K562 (cell line): Measurements from ENCODE around the gene SKOR1. TPM values are rescaled to one million over a fixed set of nuclear protein-coding genes. Genes with fewer than 3 reads are reported as not detected.
A peak's percentile ranks its signal among the peaks of the same experiment; 100 is the strongest.

ENCODE experiments used
- BRD4 ChIP-seq: fragments of 200-600 bp; sonication (generic); IDR thresholded peaks from 2 replicates; pipeline ENCODE4 v1.6.1; 2017; ENCODE audit warnings: inconsistent platforms
- MEF2A ChIP-seq: IDR thresholded peaks from 2 replicates; pipeline ENCODE4 v1.6.1; 2011; ENCODE audit warnings: low read depth, mild to moderate bottlenecking, low read length, moderate library complexity; ENCODE audit not compliant: control insufficient read depth
- RBM14 ChIP-seq: fragments of 200-400 bp; formaldehyde crosslinking; IDR thresholded peaks from 2 replicates; pipeline ENCODE4 v1.6.1; 2018; ENCODE audit warnings: low read depth, mild to moderate bottlenecking, low read length, moderate library complexity, borderline replicate concordance; ENCODE audit not compliant: insufficient read depth
- SRSF7 ChIP-seq: fragments of 200-400 bp; formaldehyde crosslinking; optimal IDR thresholded peaks from 2 replicates; pipeline ENCODE3; 2017; ENCODE audit warnings: mild to moderate bottlenecking, low read depth, low read length
- SUPT5H ChIP-seq: fragments of 450-650 bp; IDR thresholded peaks from 2 replicates; pipeline ENCODE4 v1.6.1; 2016
- XRCC3 ChIP-seq: fragments of 450-650 bp; IDR thresholded peaks from 2 replicates; pipeline ENCODE4 v1.6.1; 2017; ENCODE audit warnings: mild to moderate bottlenecking, moderate library complexity
- ZNF12 ChIP-seq: sonication (generic); formaldehyde crosslinking; IDR thresholded peaks from 2 replicates; pipeline ENCODE4 v1.4.0; 2020; ENCODE audit warnings: mild to moderate bottlenecking, missing genetic modification reagents
- ZNF143 ChIP-seq: sonication (generic); formaldehyde crosslinking; IDR thresholded peaks from 2 replicates; pipeline ENCODE4 v1.9.0; 2022; ENCODE audit warnings: mild to moderate bottlenecking, missing genetic modification reagents
- ZNF24 ChIP-seq: fragments of 450-650 bp; IDR thresholded peaks from 2 replicates; pipeline ENCODE4 v1.6.1; 2016
- polyA plus RNA-seq, 8 experiments: library from polyadenylated mRNA; depleted of rRNA in 4 of 8; stranded (reverse) in 5 of 8; unstranded in 3 of 8; fragments of >200 nt; fragmentation: Nextera tagmentation in 2 of 8; fragmentation: Illumina TruSeq in 1 of 8; extraction: Ambion mirVana in 2 of 8; extraction: Trizol in 1 of 8; gene quantifications; 2 replicates each; pipeline versions ENCODE4 v1.2.1 to v1.2.3, GENCODE V29; 2011 to 2014; ENCODE audit warnings: inconsistent platforms in 1 of 8, missing spikeins in 1 of 8
- total RNA-seq, 7 experiments: library from RNA; depleted of rRNA in 6 of 7; stranded (reverse); fragments of >200 nt in 6 of 7; fragmentation: Illumina TruSeq in 2 of 7; extraction: Trizol in 2 of 7; gene quantifications; 2 replicates each; pipeline versions ENCODE4 v1.2.1 to v1.2.3, GENCODE V29; 2011 to 2021; ENCODE audit warnings: low replicate concordance in 1 of 7
- TF ChIP-seq, protein P1 (sequence below): fragments of 450-650 bp; formaldehyde crosslinking; IDR thresholded peaks from 2 replicates; pipeline ENCODE4 v1.4.0; 2022; ENCODE audit warnings: missing genetic modification characterization
- TF ChIP-seq, protein P2 (sequence below): fragments of 150-350 bp; conservative IDR thresholded peaks from 2 replicates; pipeline ENCODE4 v1.6.1; 2014; ENCODE audit warnings: low read length
- TF ChIP-seq, protein P3 (sequence below), 2 experiments: fragments of 450-650 bp in 1 of 2; sonication (generic) in 1 of 2; formaldehyde crosslinking in 1 of 2; IDR thresholded peaks; 2 replicates each; pipeline versions ENCODE4 v1.7.1 to v1.9.0; 2016 to 2022; ENCODE audit warnings: inconsistent platforms in 1 of 2, mild to moderate bottlenecking in 1 of 2, missing genetic modification reagents in 1 of 2
- TF ChIP-seq, protein P4 (sequence below): fragments of 450-650 bp; formaldehyde crosslinking; IDR thresholded peaks from 2 replicates; pipeline ENCODE4 v1.4.0; 2020; ENCODE audit warnings: mild to moderate bottlenecking, mixed read lengths

SKOR1 gene
- total and polyA plus RNA-seq, 9 of the 15 experiments (the other 6 are each of a cell fraction or from before 2014, with no cell fraction given), result 0.04 to 0.41 (median 0.09) TPM; not detected in 3

DNA sequence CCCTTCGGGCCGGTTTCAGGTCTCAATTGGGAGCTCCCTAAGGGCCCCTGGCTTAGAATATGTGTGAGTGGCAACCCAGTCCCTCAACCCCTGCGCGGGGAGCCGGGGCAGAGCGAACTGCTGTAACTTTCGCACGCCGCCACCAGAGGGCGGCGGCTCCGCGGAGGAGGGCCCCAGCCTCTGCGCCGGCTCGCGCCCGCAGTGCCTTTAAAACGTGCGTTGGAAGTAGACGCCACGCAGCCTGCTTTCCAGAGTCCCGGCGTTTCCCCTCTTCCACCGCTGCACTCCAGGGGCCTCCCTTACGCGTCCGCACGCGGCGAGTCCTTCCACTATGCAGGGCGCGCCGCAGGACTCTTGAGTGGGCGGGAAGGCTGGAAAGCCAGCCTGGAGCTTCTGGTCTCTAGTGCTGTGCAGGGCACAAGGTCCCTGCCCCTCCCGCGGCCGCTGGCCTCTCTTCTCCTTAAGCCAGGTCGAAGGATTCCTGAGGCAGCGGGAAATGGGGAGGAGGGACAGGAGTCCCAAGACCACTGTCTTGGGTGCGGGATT lies 38.2 kb downstream of the SKOR1 start (continued):
- TF ChIP-seq, protein P1, sequence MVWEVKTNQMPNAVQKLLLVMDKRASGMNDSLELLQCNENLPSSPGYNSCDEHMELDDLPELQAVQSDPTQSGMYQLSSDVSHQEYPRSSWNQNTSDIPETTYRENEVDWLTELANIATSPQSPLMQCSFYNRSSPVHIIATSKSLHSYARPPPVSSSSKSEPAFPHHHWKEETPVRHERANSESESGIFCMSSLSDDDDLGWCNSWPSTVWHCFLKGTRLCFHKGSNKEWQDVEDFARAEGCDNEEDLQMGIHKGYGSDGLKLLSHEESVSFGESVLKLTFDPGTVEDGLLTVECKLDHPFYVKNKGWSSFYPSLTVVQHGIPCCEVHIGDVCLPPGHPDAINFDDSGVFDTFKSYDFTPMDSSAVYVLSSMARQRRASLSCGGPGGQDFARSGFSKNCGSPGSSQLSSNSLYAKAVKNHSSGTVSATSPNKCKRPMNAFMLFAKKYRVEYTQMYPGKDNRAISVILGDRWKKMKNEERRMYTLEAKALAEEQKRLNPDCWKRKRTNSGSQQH (CRISPR knock-in tag), result no peak
- no peak for TF ChIP-seq SRSF7
- TF ChIP-seq, protein P2, sequence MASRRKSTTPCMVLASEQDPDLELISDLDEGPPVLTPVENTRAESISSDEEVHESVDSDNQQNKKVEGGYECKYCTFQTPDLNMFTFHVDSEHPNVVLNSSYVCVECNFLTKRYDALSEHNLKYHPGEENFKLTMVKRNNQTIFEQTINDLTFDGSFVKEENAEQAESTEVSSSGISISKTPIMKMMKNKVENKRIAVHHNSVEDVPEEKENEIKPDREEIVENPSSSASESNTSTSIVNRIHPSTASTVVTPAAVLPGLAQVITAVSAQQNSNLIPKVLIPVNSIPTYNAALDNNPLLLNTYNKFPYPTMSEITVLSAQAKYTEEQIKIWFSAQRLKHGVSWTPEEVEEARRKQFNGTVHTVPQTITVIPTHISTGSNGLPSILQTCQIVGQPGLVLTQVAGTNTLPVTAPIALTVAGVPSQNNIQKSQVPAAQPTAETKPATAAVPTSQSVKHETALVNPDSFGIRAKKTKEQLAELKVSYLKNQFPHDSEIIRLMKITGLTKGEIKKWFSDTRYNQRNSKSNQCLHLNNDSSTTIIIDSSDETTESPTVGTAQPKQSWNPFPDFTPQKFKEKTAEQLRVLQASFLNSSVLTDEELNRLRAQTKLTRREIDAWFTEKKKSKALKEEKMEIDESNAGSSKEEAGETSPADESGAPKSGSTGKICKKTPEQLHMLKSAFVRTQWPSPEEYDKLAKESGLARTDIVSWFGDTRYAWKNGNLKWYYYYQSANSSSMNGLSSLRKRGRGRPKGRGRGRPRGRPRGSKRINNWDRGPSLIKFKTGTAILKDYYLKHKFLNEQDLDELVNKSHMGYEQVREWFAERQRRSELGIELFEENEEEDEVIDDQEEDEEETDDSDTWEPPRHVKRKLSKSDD, result no peak
- TF ChIP-seq ZNF143 (CRISPR knock-in tag), result 0 out of 2 replicates have a peak, but pooled peaks have one; percentile 33
- TF ChIP-seq ZNF12 (CRISPR knock-in tag), result 0 out of 2 replicates have a peak, but pooled peaks have one; percentile 24
- no peak for TF ChIP-seq MEF2A
- TF ChIP-seq, protein P3, sequence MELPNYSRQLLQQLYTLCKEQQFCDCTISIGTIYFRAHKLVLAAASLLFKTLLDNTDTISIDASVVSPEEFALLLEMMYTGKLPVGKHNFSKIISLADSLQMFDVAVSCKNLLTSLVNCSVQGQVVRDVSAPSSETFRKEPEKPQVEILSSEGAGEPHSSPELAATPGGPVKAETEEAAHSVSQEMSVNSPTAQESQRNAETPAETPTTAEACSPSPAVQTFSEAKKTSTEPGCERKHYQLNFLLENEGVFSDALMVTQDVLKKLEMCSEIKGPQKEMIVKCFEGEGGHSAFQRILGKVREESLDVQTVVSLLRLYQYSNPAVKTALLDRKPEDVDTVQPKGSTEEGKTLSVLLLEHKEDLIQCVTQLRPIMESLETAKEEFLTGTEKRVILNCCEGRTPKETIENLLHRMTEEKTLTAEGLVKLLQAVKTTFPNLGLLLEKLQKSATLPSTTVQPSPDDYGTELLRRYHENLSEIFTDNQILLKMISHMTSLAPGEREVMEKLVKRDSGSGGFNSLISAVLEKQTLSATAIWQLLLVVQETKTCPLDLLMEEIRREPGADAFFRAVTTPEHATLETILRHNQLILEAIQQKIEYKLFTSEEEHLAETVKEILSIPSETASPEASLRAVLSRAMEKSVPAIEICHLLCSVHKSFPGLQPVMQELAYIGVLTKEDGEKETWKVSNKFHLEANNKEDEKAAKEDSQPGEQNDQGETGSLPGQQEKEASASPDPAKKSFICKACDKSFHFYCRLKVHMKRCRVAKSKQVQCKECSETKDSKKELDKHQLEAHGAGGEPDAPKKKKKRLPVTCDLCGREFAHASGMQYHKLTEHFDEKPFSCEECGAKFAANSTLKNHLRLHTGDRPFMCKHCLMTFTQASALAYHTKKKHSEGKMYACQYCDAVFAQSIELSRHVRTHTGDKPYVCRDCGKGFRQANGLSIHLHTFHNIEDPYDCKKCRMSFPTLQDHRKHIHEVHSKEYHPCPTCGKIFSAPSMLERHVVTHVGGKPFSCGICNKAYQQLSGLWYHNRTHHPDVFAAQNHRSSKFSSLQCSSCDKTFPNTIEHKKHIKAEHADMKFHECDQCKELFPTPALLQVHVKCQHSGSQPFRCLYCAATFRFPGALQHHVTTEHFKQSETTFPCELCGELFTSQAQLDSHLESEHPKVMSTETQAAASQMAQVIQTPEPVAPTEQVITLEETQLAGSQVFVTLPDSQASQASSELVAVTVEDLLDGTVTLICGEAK (IDR thresholded peaks at IDR 0.05), result no peak
- TF ChIP-seq, protein P3 (CRISPR knock-in tag; IDR thresholded peaks at IDR 0.05), result no peak
- no peak for TF ChIP-seq RBM14
- TF ChIP-seq, protein P4, sequence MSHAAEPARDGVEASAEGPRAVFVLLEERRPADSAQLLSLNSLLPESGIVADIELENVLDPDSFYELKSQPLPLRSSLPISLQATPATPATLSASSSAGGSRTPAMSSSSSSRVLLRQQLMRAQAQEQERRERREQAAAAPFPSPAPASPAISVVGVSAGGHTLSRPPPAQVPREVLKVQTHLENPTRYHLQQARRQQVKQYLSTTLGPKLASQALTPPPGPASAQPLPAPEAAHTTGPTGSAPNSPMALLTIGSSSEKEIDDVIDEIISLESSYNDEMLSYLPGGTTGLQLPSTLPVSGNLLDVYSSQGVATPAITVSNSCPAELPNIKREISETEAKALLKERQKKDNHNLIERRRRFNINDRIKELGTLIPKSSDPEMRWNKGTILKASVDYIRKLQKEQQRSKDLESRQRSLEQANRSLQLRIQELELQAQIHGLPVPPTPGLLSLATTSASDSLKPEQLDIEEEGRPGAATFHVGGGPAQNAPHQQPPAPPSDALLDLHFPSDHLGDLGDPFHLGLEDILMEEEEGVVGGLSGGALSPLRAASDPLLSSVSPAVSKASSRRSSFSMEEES (CRISPR knock-in tag), result no peak
- no peak for TF ChIP-seq XRCC3
- no peak for TF ChIP-seq SUPT5H
- TF ChIP-seq ZNF24, result peak; percentile 55; the same call in 1 of the 2 replicates
- TF ChIP-seq BRD4, result no peak
